Hepatic stellate cell (primary cell): ENCODE data around the gene TGM3.

Experiments
- DNase-seq: peaks from one replicate; pipeline ENCODE4 v3.0.0; 2011; ENCODE audit warnings: low spot score

TGM3 gene

GRCh38 chr20:2380601-2381000 lies 84.8 kb downstream of the TGM3 start, which contains the start of gene TGM6:
Gene TGM6, plus strand, starts transcription at chr20:2380901. Its CDS starts 68 bp downstream, at chr20:2380969.
- no peak for DNase-seq

- no peak for DNase-seq
These were observed 85.5 kb downstream of the TGM3 start for GRCh38 chr20:2381303-2381702.

- DNase-seq = no peak
These were observed 87.0 kb downstream of the TGM3 start for GRCh38 chr20:2382833-2383232.

GRCh38 chr20:2385026-2385425 lies 89.2 kb downstream of the TGM3 start:
- DNase-seq = no peak

- no peak for DNase-seq
These were observed 89.7 kb downstream of the TGM3 start for GRCh38 chr20:2385496-2385895.

- no peak for DNase-seq
These were observed 90.8 kb downstream of the TGM3 start for GRCh38 chr20:2386516-2387179.

- DNase-seq = no peak
These were observed 91.4 kb downstream of the TGM3 start for GRCh38 chr20:2387180-2387577.

GRCh38 chr20:2387580-2387979 lies 91.8 kb downstream of the TGM3 start:
- DNase-seq = no peak
